ENCODE measurements around the gene MSL3B.
"Not testable (repeated sequence)": the region's sequence is repeated elsewhere in the genome, so short reads cannot be mapped to it uniquely, and the experiment has no call there.

MSL3B gene

DNA sequence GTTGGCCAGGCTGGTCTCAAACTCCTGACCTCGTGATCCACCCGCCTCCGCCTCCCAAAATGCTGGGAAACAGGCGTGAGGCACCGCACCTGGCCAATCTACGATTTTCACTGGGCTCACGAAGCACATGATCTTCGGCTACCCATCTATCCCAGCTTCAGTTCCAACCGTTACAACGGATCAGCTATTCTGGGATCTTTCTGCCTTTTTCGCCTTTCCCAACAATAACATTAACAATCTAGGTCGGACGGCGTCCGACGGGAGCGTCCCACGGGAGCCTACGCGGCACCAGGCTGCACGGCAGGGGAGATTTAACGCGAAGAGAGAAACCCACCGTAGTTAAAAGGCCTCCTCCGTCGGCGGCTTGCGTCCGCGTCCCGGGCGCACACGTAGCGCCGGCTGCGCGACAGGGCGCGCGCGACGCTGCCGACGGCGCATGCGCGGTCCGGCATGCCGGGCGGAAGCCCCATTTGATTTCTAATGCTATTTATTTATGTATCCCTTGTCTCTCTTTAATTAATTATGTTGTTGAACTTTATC, at the start of gene MSL3B:
MSL3B (minus strand) TSS at position 394 of the 540 bp plus-strand sequence.
- peak; percentile 66 for DNase-seq

DNA sequence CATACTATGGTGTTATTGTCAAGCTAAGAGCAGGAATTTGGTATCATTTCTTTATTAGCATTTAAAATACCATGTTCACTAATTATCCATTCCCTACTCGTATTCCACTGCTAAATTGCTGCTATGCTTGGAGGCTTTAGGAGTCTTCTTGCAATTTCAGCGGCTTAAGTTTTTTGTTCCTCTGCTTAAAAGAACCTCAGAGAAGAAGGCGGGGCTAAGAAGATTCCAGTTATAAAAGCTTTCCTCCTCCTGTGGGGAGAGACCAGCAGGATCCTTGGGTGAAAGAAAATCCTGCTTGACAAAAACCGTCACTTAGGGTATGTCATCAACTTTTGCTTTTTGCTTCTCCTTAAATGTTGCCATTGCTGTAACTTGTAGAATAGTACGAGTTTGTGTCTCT, 48.9 kb upstream of the MSL3B start, which contains the start of gene TRPM8:
TRPM8 (plus strand) TSS at position 258 of the 400 bp plus-strand sequence. CDS start 9,165 bp downstream, outside the sequence.
- no peak for DNase-seq

GRCh38 chr2:233915128-233915527, 46.9 kb upstream of the MSL3B start:
- DNase-seq: no peak

DNA sequence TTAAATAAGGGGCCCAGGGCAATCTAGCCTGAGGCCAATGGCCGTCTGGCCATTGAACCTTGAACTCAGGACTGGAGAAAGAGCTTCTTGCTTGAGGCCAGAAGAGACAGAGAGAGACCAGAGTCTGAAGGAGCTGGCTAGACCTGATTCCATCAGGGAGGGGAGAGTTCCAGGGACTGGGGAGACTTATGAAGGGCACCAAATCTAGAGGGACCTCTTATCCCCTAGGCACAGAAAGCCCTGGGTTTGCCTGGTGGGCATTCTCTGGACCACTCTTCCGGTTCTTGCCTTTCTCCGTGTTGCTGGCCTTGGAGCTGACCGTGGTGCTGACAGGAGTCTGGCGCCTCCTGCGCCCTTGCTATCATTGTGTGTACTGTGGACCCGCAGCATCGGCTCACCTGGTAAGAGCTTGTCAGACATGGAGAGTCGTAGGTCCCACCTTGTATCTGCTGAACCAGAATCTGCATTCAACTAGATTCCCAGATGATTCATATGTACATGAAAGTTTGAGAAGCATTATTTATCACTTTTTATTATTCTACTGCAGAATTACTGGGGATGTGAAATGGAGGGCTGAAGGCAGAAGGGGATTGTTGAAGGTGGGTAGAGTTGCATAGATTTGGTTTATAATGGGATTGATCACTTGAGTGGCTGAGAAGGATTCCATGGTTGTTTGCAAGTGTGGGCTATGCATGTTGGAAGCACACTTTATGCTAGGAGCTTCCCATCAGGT, 44.7 kb upstream of the MSL3B start:
- DNase-seq: no peak

GRCh38 chr2:233907627-233908026, 39.4 kb upstream of the MSL3B start:
- no peak for DNase-seq

- no peak for DNase-seq
These were observed 37.8 kb upstream of the MSL3B start for GRCh38 chr2:233905945-233906344.

- no peak for DNase-seq
These were observed 33.7 kb upstream of the MSL3B start for GRCh38 chr2:233901884-233902283.

- no peak for DNase-seq
These were observed 33.2 kb upstream of the MSL3B start for GRCh38 chr2:233901367-233901766.

GRCh38 chr2:233896253-233896652, 28.1 kb upstream of the MSL3B start:
- not testable (repeated sequence) for DNase-seq

- DNase-seq: no peak
These were observed 24.6 kb upstream of the MSL3B start for GRCh38 chr2:233892793-233893192.

- DNase-seq: no peak
These were observed 14.2 kb upstream of the MSL3B start for GRCh38 chr2:233882353-233882752.

- DNase-seq: not testable (repeated sequence)
These were observed 3.9 kb upstream of the MSL3B start for GRCh38 chr2:233872125-233872524.

DNA sequence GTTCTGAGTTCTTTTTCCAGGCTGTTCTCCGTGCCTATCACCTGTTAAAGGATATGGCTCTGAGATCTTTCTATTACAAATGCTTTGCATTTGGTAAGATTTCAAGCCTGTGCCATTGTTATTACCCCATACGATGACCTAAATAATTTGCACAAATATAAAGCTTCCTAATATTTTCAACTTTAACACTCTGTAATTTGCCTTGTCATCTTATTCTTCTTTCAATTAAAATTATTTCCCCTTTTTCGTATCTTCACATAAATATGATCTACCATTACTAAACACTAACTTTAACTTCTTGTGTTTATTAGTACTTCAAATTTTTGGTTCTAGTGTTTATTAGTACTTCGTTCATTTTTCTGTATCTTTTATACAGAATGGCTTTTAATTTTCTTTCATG, 3.2 kb upstream of the MSL3B start:
- no peak for DNase-seq

DNA sequence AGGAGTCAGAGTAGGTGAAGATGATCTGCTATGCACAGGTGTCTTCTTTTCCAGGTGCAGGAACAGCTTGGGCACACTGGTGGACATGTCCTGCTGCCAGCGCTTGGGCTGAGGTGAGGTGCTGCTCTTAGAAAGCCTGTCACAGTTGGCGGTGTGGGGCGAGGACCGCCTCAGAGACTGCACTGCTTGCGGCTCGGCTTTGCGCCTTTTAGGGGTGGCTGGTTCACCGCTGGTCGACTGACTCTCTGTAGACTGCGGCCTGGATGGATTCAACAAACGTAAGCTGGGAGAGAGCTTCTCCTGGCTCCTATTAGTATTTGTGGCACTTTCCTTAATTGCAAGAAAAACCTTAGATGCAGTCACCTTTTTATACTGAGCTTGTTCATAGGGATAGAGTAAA, 1.7 kb downstream of the MSL3B start:
- no peak for DNase-seq

DNA sequence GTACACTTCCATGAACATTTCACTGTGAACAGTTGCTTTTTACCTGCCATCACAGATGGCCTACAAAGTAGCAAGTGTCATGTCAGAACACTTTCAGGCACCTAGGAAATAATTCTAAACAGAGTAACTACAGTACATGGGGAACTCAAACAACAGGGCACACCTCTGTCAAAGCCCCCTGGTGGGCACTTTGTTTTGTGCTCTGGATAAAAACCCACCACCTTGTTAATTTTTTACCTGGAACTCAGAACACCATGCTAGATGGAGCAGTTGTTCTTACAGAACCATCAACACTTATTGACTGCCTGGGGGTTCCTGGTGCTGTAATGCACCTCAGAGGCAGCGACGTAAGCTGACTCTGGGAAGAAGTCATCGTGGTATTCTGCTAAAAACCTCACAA, 2.3 kb downstream of the MSL3B start:
- DNase-seq: no peak

DNA sequence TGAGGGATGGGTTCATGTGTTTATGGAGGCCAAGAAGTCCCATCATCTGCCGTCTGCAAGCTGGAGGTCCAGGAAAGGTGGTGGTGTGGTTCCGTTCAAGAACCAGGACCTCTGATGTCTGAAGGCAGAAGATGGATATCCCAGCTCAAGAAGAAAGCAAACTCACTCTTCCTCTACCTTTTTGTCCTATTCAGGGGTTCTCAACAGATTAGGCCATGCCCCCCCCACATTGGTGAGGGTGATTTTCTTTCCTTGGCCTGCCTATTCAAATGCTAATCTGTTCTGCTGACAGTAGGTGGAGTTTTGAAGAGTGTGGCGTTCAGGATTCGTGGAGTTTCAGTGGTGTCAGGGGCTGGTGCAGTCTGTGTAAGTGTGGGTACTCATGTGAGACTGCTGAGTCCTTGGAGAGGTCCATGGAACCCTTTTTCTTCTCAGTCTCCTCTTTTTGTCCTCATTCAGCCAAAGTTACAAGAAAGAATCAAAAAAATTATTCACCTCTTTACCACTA, 5.9 kb downstream of the MSL3B start:
- no peak for DNase-seq

DNA sequence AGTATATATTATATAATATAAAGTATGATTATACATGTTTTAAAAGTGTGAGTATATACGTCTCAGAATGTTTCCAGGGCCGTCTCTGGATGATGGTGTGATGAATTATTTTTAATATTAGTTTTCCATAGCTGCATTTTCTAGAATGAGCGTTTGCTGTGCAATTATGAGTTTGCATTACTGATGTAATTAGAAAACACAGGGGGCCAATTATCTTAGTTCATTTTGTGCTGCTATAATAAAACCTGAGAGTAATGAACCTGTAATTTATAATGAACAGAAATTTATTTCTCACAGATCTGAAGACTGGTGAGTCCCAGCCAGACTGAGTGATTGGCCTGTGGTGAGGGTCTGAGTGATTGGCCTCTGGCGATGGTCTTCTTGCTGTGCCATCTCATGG, 9.9 kb downstream of the MSL3B start:
- no peak for DNase-seq

- peak; percentile 65 for DNase-seq
These were observed 10.6 kb downstream of the MSL3B start for GRCh38 chr2:233857511-233858141.

DNA sequence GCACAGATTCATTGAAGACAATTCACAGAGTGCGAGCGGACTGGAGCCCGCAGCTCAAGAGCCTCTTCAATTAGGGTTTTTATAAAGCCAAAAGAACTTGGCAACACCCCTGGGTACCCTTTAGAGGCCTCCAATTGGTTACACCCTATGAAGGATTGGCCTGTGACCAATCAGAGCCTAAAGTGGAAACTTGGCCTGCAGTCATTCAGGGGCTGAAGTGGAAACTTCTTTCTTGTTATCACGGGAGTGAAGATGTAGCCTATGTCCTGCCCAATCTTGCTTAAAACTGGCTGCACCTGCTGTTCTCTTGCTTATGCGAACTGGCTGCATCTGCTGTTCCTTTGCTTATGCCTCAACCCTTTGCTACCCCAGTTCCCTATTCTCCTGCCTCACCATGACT, 12.0 kb downstream of the MSL3B start:
- no peak for DNase-seq

- DNase-seq: no peak
These were observed 12.8 kb downstream of the MSL3B start for GRCh38 chr2:233855345-233855744.

DNA sequence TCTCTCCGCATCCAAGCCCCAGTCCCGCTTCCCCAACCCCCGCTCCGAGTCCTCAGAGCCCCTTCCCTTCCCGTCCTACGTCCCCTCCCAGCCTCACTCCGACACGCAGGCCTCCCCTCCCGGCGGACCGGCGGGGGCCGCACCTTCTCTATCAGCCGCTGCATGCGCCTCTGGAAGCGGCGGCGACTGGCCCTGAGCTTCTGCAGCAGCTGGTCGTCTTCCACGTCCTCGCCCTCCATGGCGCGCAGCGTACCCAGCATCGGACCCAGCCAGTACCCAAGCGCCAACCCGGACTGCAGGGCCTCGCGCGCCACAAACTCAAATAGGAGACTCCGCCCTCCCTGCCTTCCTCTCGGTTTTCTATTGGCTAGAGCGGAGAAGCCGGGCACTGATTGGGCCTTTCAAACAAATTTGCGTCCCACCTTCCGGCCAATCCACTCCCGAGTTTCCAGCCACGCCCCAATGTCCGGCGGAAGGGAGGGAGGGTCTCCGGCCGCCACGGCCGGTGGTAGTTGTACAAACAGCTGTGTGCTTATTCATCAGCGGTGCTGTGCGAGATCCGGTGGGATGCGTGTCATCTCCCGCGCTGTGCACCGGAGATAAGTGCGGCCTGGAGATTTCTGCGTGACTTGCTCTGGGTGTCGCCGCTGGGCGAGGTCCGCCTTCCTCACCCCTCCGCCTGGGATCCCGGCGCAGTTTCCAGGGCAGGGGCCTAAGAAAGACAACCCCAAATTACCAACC, 13.8 kb downstream of the MSL3B start, which contains the start of gene HJURP:
HJURP (minus strand) TSS at position 295 of the 741 bp plus-strand sequence; CDS start at position 260, 35 bp downstream.
- peak; percentile 84 for DNase-seq

DNA sequence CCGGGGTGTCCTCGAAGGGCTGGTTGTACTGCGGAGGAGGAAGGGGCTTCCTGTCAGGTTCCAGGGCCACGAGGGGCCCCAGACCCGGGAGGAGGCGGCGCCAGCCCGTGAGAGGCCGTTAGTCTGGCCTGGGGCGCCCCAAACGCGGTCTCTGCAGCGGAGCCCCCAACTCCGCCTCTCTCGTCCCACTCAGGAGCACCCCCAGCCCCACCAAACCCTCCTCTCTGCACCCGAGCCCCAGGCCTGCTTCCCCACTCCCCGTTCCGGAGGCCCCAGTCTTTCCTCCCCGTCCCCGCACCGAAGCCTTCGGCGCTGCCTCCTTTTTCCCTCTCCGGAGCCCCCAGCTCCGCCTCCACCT, 14.3 kb downstream of the MSL3B start:
- DNase-seq: no peak

- no peak for DNase-seq
These were observed 14.8 kb downstream of the MSL3B start for GRCh38 chr2:233853353-233853752.

Measured in activated T-cell treated with anti-CD3 and anti-CD28 coated beads, Interleukin-2, amount 50 U/mL, for 1 hour (primary cell).